NCI-H446 (cell line): Measurements from ENCODE around the gene ZFP62.

Source experiments
- DNase-seq, 2 experiments: peaks; one replicate each; lab custom pipeline; 2025; lab: John Stamatoyannopoulos, UW

Gene ZFP62

GRCh38 chr5:180868960-180869359, 7.9 kb upstream of the ZFP62 start:
- DNase-seq = peak; percentile 58 to 80

- no peak for DNase-seq
These were observed 5.9 kb upstream of the ZFP62 start for GRCh38 chr5:180866985-180867384.

GRCh38 chr5:180865981-180866695, 5.1 kb upstream of the ZFP62 start:
- no peak for DNase-seq

GRCh38 chr5:180862645-180863044, 1.6 kb upstream of the ZFP62 start:
- DNase-seq = no peak

- peak in 1 of 2 experiments; percentile 32 for DNase-seq
These were observed 696 bp downstream of the ZFP62 start for GRCh38 chr5:180860273-180860886.

- DNase-seq = no peak
These were observed 2.5 kb downstream of the ZFP62 start for GRCh38 chr5:180858586-180858985.

GRCh38 chr5:180853848-180854176, 7.3 kb downstream of the ZFP62 start:
- no peak for DNase-seq

- no peak for DNase-seq
These were observed 7.8 kb downstream of the ZFP62 start for GRCh38 chr5:180853121-180853847.

GRCh38 chr5:180852495-180852894, 8.6 kb downstream of the ZFP62 start:
- peak in 1 of 2 experiments; percentile 2 for DNase-seq

GRCh38 chr5:180850434-180851078, 10.5 kb downstream of the ZFP62 start:
- no peak for DNase-seq

- no peak for DNase-seq
These were observed 11.2 kb downstream of the ZFP62 start for GRCh38 chr5:180849827-180850226.

GRCh38 chr5:180848878-180849277, 12.2 kb downstream of the ZFP62 start:
- no peak for DNase-seq

GRCh38 chr5:180848265-180848664, 12.8 kb downstream of the ZFP62 start:
- DNase-seq = no peak

- no peak for DNase-seq
These were observed 14.1 kb downstream of the ZFP62 start for GRCh38 chr5:180847026-180847425.

GRCh38 chr5:180844858-180845257, 16.2 kb downstream of the ZFP62 start:
- DNase-seq = no peak

- no peak for DNase-seq
These were observed 16.6 kb downstream of the ZFP62 start for GRCh38 chr5:180844432-180844831.

GRCh38 chr5:180839935-180840334, 21.1 kb downstream of the ZFP62 start:
- DNase-seq = no peak

- DNase-seq = no peak
These were observed 21.8 kb downstream of the ZFP62 start for GRCh38 chr5:180839227-180839626.

GRCh38 chr5:180837478-180837877, 23.6 kb downstream of the ZFP62 start:
- no peak for DNase-seq

GRCh38 chr5:180832638-180833068, 28.4 kb downstream of the ZFP62 start:
- DNase-seq = no peak

GRCh38 chr5:180831139-180832093, 29.7 kb downstream of the ZFP62 start:
- peak in 1 of 2 experiments; percentile 69 for DNase-seq
